ENCODE data around the gene ZDHHC3. TPM values are rescaled to one million over a fixed set of nuclear protein-coding genes. Genes with fewer than 3 reads are reported as not detected.
A peak's percentile ranks its signal among the peaks of the same experiment; 100 is the strongest.

ZDHHC3 gene
- total RNA-seq, 1 experiment from 2014 or later, result 49.5 TPM

- ATAC-seq (peak; percentile 72; the same call in 1 of the 2 replicates), DNase-seq (ENCODE audit: low read depth, low spot score) (peak; percentile 24)
- ChIA-PET CTCF (no interaction called here), POLR2A (no interaction called here)
- no TSS peak for BruUV-seq (replicated peaks)
- intact Hi-C loops (cut with micrococcal nuclease; ENCODE audit: unreplicated experiment), result no loop called here
- H3K4me1 ChIP-seq (ENCODE audit: control insufficient read depth, insufficient read depth, low read length), result no peaks in the 10 kb centered on the region
- TF ChIP-seq REST (IDR thresholded peaks at IDR 0.05; ENCODE audit: insufficient read depth in 1 of 2, low read depth in 2 of 2, low read length in 1 of 2) (no peak), CTCF (IDR thresholded peaks at IDR 0.05) (no peak), SIN3A (IDR thresholded peaks at IDR 0.05; ENCODE audit: borderline replicate concordance, insufficient read depth, low read depth, low read length) (no peak), TCF7L2 (IDR thresholded peaks at IDR 0.05; ENCODE audit: low read depth, low read length) (no peak), POLR2AphosphoS5 (IDR thresholded peaks at IDR 0.05; ENCODE audit: low read depth, low read length) (no peak)
- no peaks in the 10 kb centered on the region for H3K36me3 ChIP-seq (ENCODE audit: control insufficient read depth, insufficient read depth, low read length)
- in situ Hi-C loops (cut with HindIII; ENCODE audit: low pct_unique_long_range_greater_than_20kb, low sequenced_read_pairs), result no loop called here
- no peak overlapping the region for H3K4me3 ChIP-seq (ENCODE audit: low read depth in 2 of 2, low read length in 2 of 2)
- H3K27ac ChIP-seq (ENCODE audit: low read length), result no peak overlapping the region
- H3K9me3 ChIP-seq (ENCODE audit: control insufficient read depth, insufficient read depth, low read depth, low read length), result no peaks in the 10 kb centered on the region
- no peaks in the 10 kb centered on the region for H3K27me3 ChIP-seq (ENCODE audit: control insufficient read depth, insufficient read depth, low read length)
These were observed 33.6 kb downstream of the ZDHHC3 start for GRCh38 chr3:44942202-44942921.

- ATAC-seq (no peak), DNase-seq (ENCODE audit: low read depth, low spot score) (no peak)
- in situ Hi-C loops (cut with HindIII; ENCODE audit: low pct_unique_long_range_greater_than_20kb, low sequenced_read_pairs), result no loop called here
- CTCF ChIA-PET, result no interaction called here
- no peak for TF ChIP-seq REST (IDR thresholded peaks at IDR 0.05; ENCODE audit: insufficient read depth in 1 of 2, low read depth in 2 of 2, low read length in 1 of 2)
- TF ChIP-seq SIN3A (IDR thresholded peaks at IDR 0.05; ENCODE audit: borderline replicate concordance, insufficient read depth, low read depth, low read length), result no peak
- no peak for TF ChIP-seq POLR2AphosphoS5 (IDR thresholded peaks at IDR 0.05; ENCODE audit: low read depth, low read length)
- no peak for TF ChIP-seq CTCF (IDR thresholded peaks at IDR 0.05)
- no peak for TF ChIP-seq TCF7L2 (IDR thresholded peaks at IDR 0.05; ENCODE audit: low read depth, low read length)
- POLR2A ChIA-PET, result no interaction called here
- Histone ChIP-seq H3K4me3 (ENCODE audit: low read depth in 2 of 2, low read length in 2 of 2) (no peak overlapping the region), H3K36me3 (ENCODE audit: control insufficient read depth, insufficient read depth, low read length) (no peaks in the 10 kb centered on the region), H3K9me3 (ENCODE audit: control insufficient read depth, insufficient read depth, low read depth, low read length) (no peaks in the 10 kb centered on the region), H3K27ac (ENCODE audit: low read length) (no peak overlapping the region), H3K27me3 (ENCODE audit: control insufficient read depth, insufficient read depth, low read length) (no peaks in the 10 kb centered on the region), H3K4me1 (ENCODE audit: control insufficient read depth, insufficient read depth, low read length) (no peaks in the 10 kb centered on the region)
- no TSS peak for BruUV-seq (replicated peaks)
- intact Hi-C loops (cut with micrococcal nuclease; ENCODE audit: unreplicated experiment), result no loop called here
These were observed 36.4 kb downstream of the ZDHHC3 start for GRCh38 chr3:44939581-44940036.
